ENCODE data around the gene LGALS16.

Gene LGALS16

DNA sequence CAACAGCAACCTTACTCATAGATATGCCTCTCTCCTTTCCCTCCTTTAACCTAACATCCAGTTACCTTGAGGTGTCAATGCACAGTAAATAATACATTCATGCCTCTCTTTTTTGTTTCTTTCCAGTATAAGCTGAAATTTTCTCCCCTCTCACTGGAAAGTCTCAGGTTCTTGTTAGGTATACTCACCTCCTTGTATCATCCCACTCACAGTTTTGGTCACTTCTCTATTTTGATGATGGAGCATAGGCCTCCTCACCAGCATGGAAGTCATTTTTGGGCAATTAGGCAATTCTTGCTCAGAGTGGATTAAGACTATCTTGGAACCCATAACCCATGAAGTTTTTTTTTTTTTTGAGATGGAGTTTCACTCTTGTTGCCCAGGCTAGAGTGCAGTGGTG lies 42.8 kb downstream of the LGALS16 start:
- no peak overlapping the region for H3K4me3 ChIP-seq (replicated peaks; ENCODE audit: low read depth, low read length)
- TF ChIP-seq, protein P1, sequence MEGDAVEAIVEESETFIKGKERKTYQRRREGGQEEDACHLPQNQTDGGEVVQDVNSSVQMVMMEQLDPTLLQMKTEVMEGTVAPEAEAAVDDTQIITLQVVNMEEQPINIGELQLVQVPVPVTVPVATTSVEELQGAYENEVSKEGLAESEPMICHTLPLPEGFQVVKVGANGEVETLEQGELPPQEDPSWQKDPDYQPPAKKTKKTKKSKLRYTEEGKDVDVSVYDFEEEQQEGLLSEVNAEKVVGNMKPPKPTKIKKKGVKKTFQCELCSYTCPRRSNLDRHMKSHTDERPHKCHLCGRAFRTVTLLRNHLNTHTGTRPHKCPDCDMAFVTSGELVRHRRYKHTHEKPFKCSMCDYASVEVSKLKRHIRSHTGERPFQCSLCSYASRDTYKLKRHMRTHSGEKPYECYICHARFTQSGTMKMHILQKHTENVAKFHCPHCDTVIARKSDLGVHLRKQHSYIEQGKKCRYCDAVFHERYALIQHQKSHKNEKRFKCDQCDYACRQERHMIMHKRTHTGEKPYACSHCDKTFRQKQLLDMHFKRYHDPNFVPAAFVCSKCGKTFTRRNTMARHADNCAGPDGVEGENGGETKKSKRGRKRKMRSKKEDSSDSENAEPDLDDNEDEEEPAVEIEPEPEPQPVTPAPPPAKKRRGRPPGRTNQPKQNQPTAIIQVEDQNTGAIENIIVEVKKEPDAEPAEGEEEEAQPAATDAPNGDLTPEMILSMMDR (IDR thresholded peaks at IDR 0.05; ENCODE audit: low read depth, low read length, missing control alignments), result no peak
- no peak for DNase-seq (ENCODE audit: extremely low read depth, low read depth)

DNA sequence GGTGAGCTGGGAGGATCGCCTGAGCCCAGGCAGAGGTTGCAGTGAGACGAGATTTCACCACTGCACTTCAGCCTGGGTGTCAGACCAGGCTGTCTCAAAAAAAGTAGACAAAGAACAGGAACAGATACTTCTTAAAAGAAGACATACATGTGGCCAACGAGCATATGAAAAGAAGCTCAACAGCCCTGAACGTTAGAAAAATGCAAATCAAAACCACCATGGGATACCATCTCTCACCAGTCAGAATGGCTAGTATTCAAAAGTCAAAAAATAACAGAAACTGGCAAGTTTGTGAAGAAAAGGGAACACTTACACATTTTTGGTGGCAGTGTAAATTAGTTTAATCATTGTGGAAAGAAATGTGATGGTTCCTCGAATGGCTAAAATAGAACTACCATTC lies 45.6 kb downstream of the LGALS16 start:
- no peak for DNase-seq (ENCODE audit: extremely low read depth, low read depth)
- TF ChIP-seq, protein P1 (IDR thresholded peaks at IDR 0.05; ENCODE audit: low read depth, low read length, missing control alignments), result no peak
- H3K4me3 ChIP-seq (replicated peaks; ENCODE audit: low read depth, low read length), result no peak overlapping the region

DNA sequence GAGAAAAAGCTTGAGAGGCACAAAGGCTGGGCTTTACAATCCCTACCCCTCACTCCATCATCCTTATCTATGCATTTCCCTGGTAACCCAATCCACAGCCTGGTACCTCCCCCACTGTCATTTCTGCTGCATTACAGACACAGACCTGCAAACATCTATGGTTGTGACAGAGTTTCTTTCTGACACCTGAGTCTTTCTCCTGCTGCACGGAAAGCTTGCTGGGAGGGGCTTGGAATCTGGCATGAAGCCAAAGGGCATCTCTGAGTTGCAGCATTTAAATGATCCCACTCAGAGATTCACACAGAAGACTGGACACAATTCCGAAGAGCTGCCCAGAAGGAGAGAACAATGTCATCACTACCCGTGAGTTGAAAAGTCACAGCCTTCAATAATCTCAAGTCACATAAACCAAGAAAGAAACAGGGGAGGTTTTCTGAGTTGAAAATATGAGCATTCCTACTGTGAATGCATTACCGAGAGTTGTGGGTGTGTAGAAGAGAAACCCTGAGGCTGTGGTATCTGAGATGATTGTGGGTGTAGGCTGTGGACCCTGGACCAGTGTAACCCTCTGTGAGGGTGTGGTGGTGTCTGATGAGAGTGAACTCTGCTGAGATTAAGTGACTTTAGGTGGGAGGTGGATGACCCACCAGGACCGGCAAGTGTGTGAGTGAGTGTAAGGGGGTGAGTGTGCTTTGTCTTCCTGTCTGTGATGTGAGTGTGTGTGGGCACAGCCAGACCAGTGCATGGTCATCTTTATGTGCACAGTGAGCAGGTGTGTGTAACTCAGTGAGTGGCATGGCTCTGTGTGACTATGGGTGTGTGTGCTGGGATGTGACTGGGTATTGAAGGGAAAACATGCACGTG lies 48.7 kb downstream of the LGALS16 start, which contains the start of gene LGALS14:
Gene LGALS14, plus strand, starts transcription at position 301 of the 864 bp plus-strand sequence. Its CDS starts 48 bp downstream, at position 349.
- no peak within 1 kb of the TSS for H3K4me3 ChIP-seq (replicated peaks; ENCODE audit: low read depth, low read length)
- DNase-seq (ENCODE audit: extremely low read depth, low read depth), result no peak
- TF ChIP-seq, protein P1 (IDR thresholded peaks at IDR 0.05; ENCODE audit: low read depth, low read length, missing control alignments), result no peak

DNA sequence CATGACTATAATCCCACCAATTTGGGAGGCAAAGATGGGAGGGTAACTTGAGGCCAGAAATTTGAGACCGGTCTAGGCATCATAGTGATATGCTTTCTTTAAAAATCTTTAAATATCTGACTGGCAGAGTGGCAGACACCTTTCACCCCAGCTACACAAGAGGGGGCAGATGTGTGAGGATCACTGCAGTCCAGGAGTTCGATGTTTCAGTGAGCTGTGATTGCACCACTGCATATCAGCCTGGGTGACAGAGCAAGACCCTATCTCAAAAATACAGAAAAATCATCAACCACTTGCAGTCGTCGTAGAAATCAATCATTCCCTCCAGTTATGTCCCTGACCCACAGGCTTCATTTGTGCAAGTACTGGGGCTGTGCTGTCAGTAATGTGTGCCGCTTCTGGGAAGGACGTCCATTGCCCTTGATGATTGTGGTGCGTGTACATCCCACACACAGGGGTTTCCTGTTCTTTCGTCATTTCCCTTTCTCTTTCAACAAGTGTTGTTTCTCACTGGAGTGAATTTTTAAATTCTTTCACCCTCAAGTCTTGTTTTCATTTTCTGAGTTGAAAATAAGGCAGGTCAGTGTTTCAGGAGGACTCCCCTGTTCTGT lies 50.0 kb downstream of the LGALS16 start:
- TF ChIP-seq, protein P1 (IDR thresholded peaks at IDR 0.05; ENCODE audit: low read depth, low read length, missing control alignments), result no peak
- H3K4me3 ChIP-seq (replicated peaks; ENCODE audit: low read depth, low read length), result no peak overlapping the region
- DNase-seq (ENCODE audit: extremely low read depth, low read depth), result no peak

- TF ChIP-seq, protein P1 (IDR thresholded peaks at IDR 0.05; ENCODE audit: low read depth, low read length, missing control alignments), result no peak
Observed at GRCh38 chr19:39708594-39708993, 52.9 kb downstream of the LGALS16 start.

GRCh38 chr19:39709026-39709872 lies 53.5 kb downstream of the LGALS16 start:
- TF ChIP-seq, protein P1 (IDR thresholded peaks at IDR 0.05; ENCODE audit: low read depth, low read length, missing control alignments), result no peak
- H3K4me3 ChIP-seq (replicated peaks; ENCODE audit: low read depth, low read length), result no peak overlapping the region
- no peak for DNase-seq (ENCODE audit: extremely low read depth, low read depth)

More at GRCh38 chr19:39708594-39708993, 52.9 kb downstream of the LGALS16 start:
- DNase-seq (ENCODE audit: extremely low read depth, low read depth), result no peak
- H3K4me3 ChIP-seq (replicated peaks; ENCODE audit: low read depth, low read length), result no peak overlapping the region
